Hepatocyte (in vitro differentiated cells): Measurements from ENCODE around the gene MAST4.

Source experiments
- CTCF ChIP-seq: fragments of 200-600 bp; sonication (generic); IDR thresholded peaks from 2 replicates; pipeline ENCODE4 v1.5.1; 2016; ENCODE audit warnings: antibody characterized with exemption, mild to moderate bottlenecking; ENCODE audit not compliant: poor library complexity
- EZH2 ChIP-seq: fragments of 200-600 bp; sonication (generic); IDR thresholded peaks from 2 replicates; pipeline ENCODE4 v1.6.1; 2016; ENCODE audit warnings: antibody characterized with exemption, mild to moderate bottlenecking, borderline replicate concordance
- EZH2phosphoT487 ChIP-seq: fragments of 200-600 bp; sonication (generic); IDR thresholded peaks from one replicate; pipeline ENCODE4 v1.6.1; 2018; ENCODE audit warnings: antibody characterized with exemption, mild to moderate bottlenecking, low read depth, moderate library complexity; ENCODE audit not compliant: unreplicated experiment, severe bottlenecking

GRCh38 chr5:66680221-66680620, 84.0 kb downstream of the MAST4 start:
- TF ChIP-seq CTCF (no peak), EZH2 (no peak), EZH2phosphoT487 (no peak)
